SU-DHL-6 (cell line): Measurements from ENCODE around the gene ACAT2.
"Not testable (repeated sequence)": the region's sequence is repeated elsewhere in the genome, so short reads cannot be mapped to it uniquely, and the experiment has no call there.

Experiments
- H2AFZ ChIP-seq: fragments of 200-600 bp; sonication (generic); 2 replicates; pipeline ENCODE4 v1.6.1; 2014; ENCODE audit warnings: low read depth, mild to moderate bottlenecking, moderate library complexity, mixed read lengths, antibody characterized with exemption, low read length; ENCODE audit not compliant: severe bottlenecking
- H3F3A ChIP-seq: fragments of 200-600 bp; shearing (Covaris generic); 2 replicates; pipeline ENCODE4 v1.6.0; 2016; ENCODE audit warnings: antibody characterized with exemption, mild to moderate bottlenecking; ENCODE audit not compliant: insufficient read depth
- H3K27ac ChIP-seq: fragments of 200-600 bp; sonication (generic); 2 replicates; pipeline ENCODE4 v1.5.1; 2016; ENCODE audit warnings: low read depth, mild to moderate bottlenecking, low read length, moderate library complexity, mixed read lengths
- H3K27me3 ChIP-seq: fragments of 200-600 bp; sonication (generic), shearing (Covaris generic); 2 replicates; pipeline ENCODE4 v1.6.0; 2014; ENCODE audit warnings: mild to moderate bottlenecking, low read length
- H3K36me3 ChIP-seq: fragments of 200-600 bp; sonication (generic); 2 replicates; pipeline ENCODE4 v1.6.1; 2014; ENCODE audit warnings: mild to moderate bottlenecking, low read length, mixed read lengths
- H3K4me2 ChIP-seq: fragments of 300-600, 200-600 bp; shearing (Covaris generic), sonication (generic); 2 replicates; pipeline ENCODE4 v1.6.0; 2014; ENCODE audit warnings: low read length, low read depth, mild to moderate bottlenecking; ENCODE audit not compliant: poor library complexity, severe bottlenecking
- H3K4me3 ChIP-seq: fragments of 200-600 bp; sonication (generic); 2 replicates; pipeline ENCODE4 v1.5.1; 2014; ENCODE audit warnings: antibody characterized with exemption, low read length, mild to moderate bottlenecking, mixed read lengths; ENCODE audit not compliant: insufficient read depth, poor library complexity, severe bottlenecking
- H3K79me2 ChIP-seq: fragments of 200-600 bp; sonication (generic); 2 replicates; pipeline ENCODE4 v1.6.1; 2014; ENCODE audit warnings: mild to moderate bottlenecking, low read length, moderate library complexity; ENCODE audit not compliant: insufficient read depth
- H3K9ac ChIP-seq: fragments of 200-600 bp; sonication (generic); 2 replicates; pipeline ENCODE4 v1.7.0; 2014; ENCODE audit warnings: mild to moderate bottlenecking, low read length
- H3K9me2 ChIP-seq: fragments of 200-600 bp; sonication (generic); replicated peaks from 2 replicates; pipeline ENCODE4 v1.6.1; 2014; ENCODE audit warnings: low read length; ENCODE audit not compliant: insufficient read depth
- H3K9me3 ChIP-seq: fragments of 200-600 bp; sonication (generic); 2 replicates; pipeline ENCODE4 v1.6.1; 2014; ENCODE audit warnings: low read length, mixed read lengths; ENCODE audit not compliant: insufficient read depth
- H4K20me1 ChIP-seq: fragments of 200-600 bp; sonication (generic); 2 replicates; pipeline ENCODE4 v1.6.1; 2014; ENCODE audit warnings: low read depth, mild to moderate bottlenecking, antibody characterized with exemption, low read length, moderate library complexity, mixed read lengths
- EZH2phosphoT487 ChIP-seq: fragments of 200-600 bp; sonication (generic), shearing (Covaris generic); conservative IDR thresholded peaks from 2 replicates; pipeline ENCODE4 v1.6.1; 2018; ENCODE audit warnings: mild to moderate bottlenecking, antibody characterized with exemption, low read length, moderate library complexity, mixed read lengths
- TF ChIP-seq, protein P1 (sequence below): fragments of 200-600 bp; sonication (generic); IDR thresholded peaks from one replicate; pipeline ENCODE4 v1.5.1; 2017; ENCODE audit warnings: antibody characterized with exemption, mild to moderate bottlenecking, low read length, moderate library complexity; ENCODE audit not compliant: insufficient read depth, poor library complexity, severe bottlenecking

Gene ACAT2

DNA sequence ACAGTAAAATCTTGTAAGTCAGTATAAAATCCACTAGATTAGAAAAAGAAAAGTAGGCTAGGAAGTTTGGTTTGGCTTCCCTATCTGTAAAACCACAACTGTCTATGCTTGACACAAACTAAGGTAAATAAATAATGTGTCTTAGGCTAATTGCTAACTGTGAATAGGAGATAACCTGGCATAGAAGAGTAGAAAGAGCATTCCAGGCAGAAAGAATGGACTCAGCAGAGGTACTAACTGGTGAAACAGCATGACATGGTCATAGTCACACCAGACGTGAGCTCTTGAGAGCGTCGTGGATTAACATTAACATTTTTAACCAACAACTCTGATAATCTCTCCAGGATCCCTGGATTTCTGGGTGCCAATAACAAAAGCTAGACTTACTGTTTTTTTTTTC, 43.2 kb upstream of the ACAT2 start:
- Histone ChIP-seq H3K27me3 (no peaks in the 10 kb centered on the region), H4K20me1 (no peaks in the 10 kb centered on the region), H3K79me2 (peaks cover 28% of the 10 kb centered on the region), H3K4me2 (no peak overlapping the region), H3K9me2 (no peaks in the 10 kb centered on the region), H3K36me3 (no peaks in the 10 kb centered on the region; the same call in 1 of the 2 replicates), H3K27ac (no peak overlapping the region), H3K9me3 (no peaks in the 10 kb centered on the region), H3F3A (no peaks in the 10 kb centered on the region; the same call in 1 of the 2 replicates), H2AFZ (no peak overlapping the region), H3K4me3 (no peak overlapping the region), H3K9ac (no peak overlapping the region)
- TF ChIP-seq, protein P1, sequence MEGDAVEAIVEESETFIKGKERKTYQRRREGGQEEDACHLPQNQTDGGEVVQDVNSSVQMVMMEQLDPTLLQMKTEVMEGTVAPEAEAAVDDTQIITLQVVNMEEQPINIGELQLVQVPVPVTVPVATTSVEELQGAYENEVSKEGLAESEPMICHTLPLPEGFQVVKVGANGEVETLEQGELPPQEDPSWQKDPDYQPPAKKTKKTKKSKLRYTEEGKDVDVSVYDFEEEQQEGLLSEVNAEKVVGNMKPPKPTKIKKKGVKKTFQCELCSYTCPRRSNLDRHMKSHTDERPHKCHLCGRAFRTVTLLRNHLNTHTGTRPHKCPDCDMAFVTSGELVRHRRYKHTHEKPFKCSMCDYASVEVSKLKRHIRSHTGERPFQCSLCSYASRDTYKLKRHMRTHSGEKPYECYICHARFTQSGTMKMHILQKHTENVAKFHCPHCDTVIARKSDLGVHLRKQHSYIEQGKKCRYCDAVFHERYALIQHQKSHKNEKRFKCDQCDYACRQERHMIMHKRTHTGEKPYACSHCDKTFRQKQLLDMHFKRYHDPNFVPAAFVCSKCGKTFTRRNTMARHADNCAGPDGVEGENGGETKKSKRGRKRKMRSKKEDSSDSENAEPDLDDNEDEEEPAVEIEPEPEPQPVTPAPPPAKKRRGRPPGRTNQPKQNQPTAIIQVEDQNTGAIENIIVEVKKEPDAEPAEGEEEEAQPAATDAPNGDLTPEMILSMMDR: no peak
- no peak for TF ChIP-seq EZH2phosphoT487

DNA sequence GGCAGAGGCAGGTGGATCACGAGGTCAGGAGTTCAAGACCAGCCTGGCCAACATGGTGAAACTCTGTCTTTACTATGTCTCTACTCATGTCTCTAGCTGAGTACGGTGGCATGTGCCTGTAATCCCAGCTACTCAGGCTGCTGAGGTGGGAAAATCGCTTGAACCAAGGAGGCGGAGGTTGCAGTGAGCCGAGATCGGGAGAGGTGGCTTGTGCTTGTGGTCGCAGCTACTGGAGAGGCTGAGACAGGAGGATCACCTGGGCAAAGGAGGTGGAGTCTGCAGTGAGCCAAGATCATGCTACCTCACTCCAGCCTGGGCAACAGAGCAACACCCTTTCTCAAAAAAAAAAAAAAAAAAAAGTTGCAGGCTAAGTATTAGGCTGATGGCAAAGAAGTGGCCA, 42.6 kb upstream of the ACAT2 start:
- Histone ChIP-seq H4K20me1 (no peaks in the 10 kb centered on the region), H3K36me3 (no peaks in the 10 kb centered on the region; the same call in 1 of the 2 replicates), H3K27ac (no peak overlapping the region), H3K9me3 (no peaks in the 10 kb centered on the region), H3K4me2 (no peak overlapping the region), H3K27me3 (no peaks in the 10 kb centered on the region), H3K79me2 (peaks cover 35% of the 10 kb centered on the region), H3F3A (no peaks in the 10 kb centered on the region; the same call in 1 of the 2 replicates), H2AFZ (no peak overlapping the region), H3K9me2 (no peaks in the 10 kb centered on the region), H3K9ac (no peak overlapping the region), H3K4me3 (no peak overlapping the region)
- no peak for TF ChIP-seq EZH2phosphoT487
- TF ChIP-seq, protein P1: no peak

DNA sequence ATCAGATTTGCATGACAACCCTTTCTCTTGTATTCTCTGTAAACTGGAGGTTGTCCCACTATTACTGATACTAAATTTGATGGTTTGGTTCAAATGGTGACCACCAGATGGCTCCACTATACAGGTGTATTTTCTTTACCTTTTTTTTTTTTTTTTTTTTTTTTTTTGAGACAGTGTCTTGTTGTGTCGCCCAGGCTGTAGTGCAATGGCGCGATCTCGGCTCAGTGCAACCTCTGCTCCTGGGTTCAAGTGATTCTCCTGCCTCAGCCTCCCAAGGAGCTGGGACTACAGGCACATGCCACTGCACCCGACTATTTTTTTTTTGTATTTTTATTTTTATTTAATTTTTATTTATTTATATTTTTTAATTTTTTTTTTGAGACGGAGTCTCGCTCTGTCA, 41.1 kb upstream of the ACAT2 start:
- no peaks in the 10 kb centered on the region; the same call in 1 of the 2 replicates for H3K36me3 ChIP-seq
- no peaks in the 10 kb centered on the region for H4K20me1 ChIP-seq
- TF ChIP-seq, protein P1: peak; percentile 23
- no peak for TF ChIP-seq EZH2phosphoT487
- peaks cover 49% of the 10 kb centered on the region for H3K79me2 ChIP-seq
- H3K4me2 ChIP-seq: no peak overlapping the region
- H3K9ac ChIP-seq: no peak overlapping the region
- no peaks in the 10 kb centered on the region for H3K27me3 ChIP-seq
- no peak overlapping the region for H3K27ac ChIP-seq
- H3K9me2 ChIP-seq: no peaks in the 10 kb centered on the region
- H3K4me3 ChIP-seq: no peak overlapping the region
- no peaks in the 10 kb centered on the region for H3K9me3 ChIP-seq
- no peaks in the 10 kb centered on the region; the same call in 1 of the 2 replicates for H3F3A ChIP-seq
- H2AFZ ChIP-seq: no peak overlapping the region

DNA sequence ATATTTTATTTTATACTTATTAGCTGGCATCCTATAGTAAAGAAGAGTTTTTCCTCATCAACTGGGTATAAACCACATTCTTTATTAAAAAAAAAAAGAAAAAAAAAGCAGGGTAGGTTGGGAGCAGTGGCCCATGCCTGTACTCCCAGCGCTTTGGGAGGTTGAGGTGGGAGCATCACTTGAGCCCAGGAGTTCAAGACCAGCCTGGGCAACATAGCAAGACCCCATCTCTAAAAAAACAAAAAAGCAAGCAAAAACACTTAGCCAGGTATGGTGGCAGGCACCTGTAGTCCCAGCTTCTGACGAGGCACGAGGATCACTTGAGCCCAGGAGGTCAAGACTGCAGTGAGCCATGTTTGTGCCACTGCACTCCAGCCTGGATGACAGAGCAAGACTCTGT, 39.9 kb upstream of the ACAT2 start:
- H3K79me2 ChIP-seq: peaks cover 58% of the 10 kb centered on the region
- not testable (repeated sequence) for H3K27ac ChIP-seq, H3K4me2 ChIP-seq, H4K20me1 ChIP-seq, H3K4me3 ChIP-seq, H3K9ac ChIP-seq, H3F3A ChIP-seq, H2AFZ ChIP-seq, H3K9me3 ChIP-seq, H3K36me3 ChIP-seq, H3K9me2 ChIP-seq, H3K27me3 ChIP-seq
